NT2/D1 (cell line): ENCODE measurements around the gene REEP6.

Experiments
- SUZ12 ChIP-seq: IDR thresholded peaks from 2 replicates; pipeline ENCODE4 v1.6.1; 2011; ENCODE audit not compliant: insufficient read length, insufficient read depth; ENCODE audit errors: extremely low read depth
- YY1 ChIP-seq: IDR thresholded peaks from 2 replicates; pipeline ENCODE4 v1.6.1; 2011; ENCODE audit not compliant: insufficient read length, insufficient read depth
- ZNF274 ChIP-seq: IDR thresholded peaks from 2 replicates; pipeline ENCODE4 v1.6.1; 2011; ENCODE audit warnings: mild to moderate bottlenecking, low read depth, low read length

GRCh38 chr19:1447504-1447903 lies 43.5 kb upstream of the REEP6 start:
- TF ChIP-seq SUZ12 = no peak
- no peak for TF ChIP-seq YY1
- TF ChIP-seq ZNF274 = no peak
